Middle frontal gyrus (tissue), 1 donor: ENCODE data around the gene NDUFS8.

Experiments used
- DNase-seq: peaks from one replicate; pipeline ENCODE4 v3.0.0-alpha.2; 2015; ENCODE audit warnings: low spot score; ENCODE audit errors: extremely low spot score

Gene NDUFS8

GRCh38 chr11:68035266-68035876, 4.9 kb downstream of the NDUFS8 start:
- DNase-seq: no peak

- no peak for DNase-seq
These were observed 5.7 kb downstream of the NDUFS8 start for GRCh38 chr11:68036141-68036716.

GRCh38 chr11:68036717-68037239, 6.3 kb downstream of the NDUFS8 start:
- no peak for DNase-seq

GRCh38 chr11:68037411-68038225, 7.1 kb downstream of the NDUFS8 start:
- no peak for DNase-seq

GRCh38 chr11:68038226-68038717, 7.8 kb downstream of the NDUFS8 start:
- no peak for DNase-seq

- no peak for DNase-seq
These were observed 8.4 kb downstream of the NDUFS8 start, which contains the start of gene TCIRG1 for GRCh38 chr11:68038718-68039525. Gene TCIRG1 (plus strand): TSS chr11:68039025. CDS start chr11:68041272, 2,247 bp downstream.

GRCh38 chr11:68039526-68040086, 9.1 kb downstream of the NDUFS8 start:
- DNase-seq: no peak

GRCh38 chr11:68040101-68040956, 9.8 kb downstream of the NDUFS8 start:
- DNase-seq: no peak

GRCh38 chr11:68040957-68041591, 10.6 kb downstream of the NDUFS8 start:
- no peak for DNase-seq

- no peak for DNase-seq
These were observed 11.2 kb downstream of the NDUFS8 start for GRCh38 chr11:68041617-68042218.

- no peak for DNase-seq
These were observed 11.9 kb downstream of the NDUFS8 start for GRCh38 chr11:68042219-68043028.

GRCh38 chr11:68043029-68043348, 12.5 kb downstream of the NDUFS8 start:
- no peak for DNase-seq

GRCh38 chr11:68043349-68044144, 13.1 kb downstream of the NDUFS8 start:
- no peak for DNase-seq

- no peak for DNase-seq
These were observed 13.8 kb downstream of the NDUFS8 start for GRCh38 chr11:68044145-68044813.

- DNase-seq: no peak
These were observed 14.4 kb downstream of the NDUFS8 start for GRCh38 chr11:68044898-68045351.

- no peak for DNase-seq
These were observed 17.2 kb downstream of the NDUFS8 start for GRCh38 chr11:68047437-68048290.
